Stimulated activated CD4-positive, alpha-beta T cell treated with anti-CD3 and anti-CD28 coated beads, Interleukin-15, amount 100 ng/mL, for 48 hours (primary cell): ENCODE measurements around the gene LFNG.

ENCODE experiments used
- DNase-seq, 2 donors: peaks; one replicate each; pipeline ENCODE4 v3.0.0-alpha.2; 2020; ENCODE audit warnings: low read depth in 2 of 2

LFNG gene

GRCh38 chr7:2517026-2517425 lies 2.5 kb upstream of the LFNG start:
- DNase-seq = no peak

GRCh38 chr7:2517678-2518507 lies 1.7 kb upstream of the LFNG start:
- DNase-seq = no peak

GRCh38 chr7:2518737-2519118 lies 846 bp upstream of the LFNG start:
- DNase-seq = no peak

- no peak for DNase-seq
These were observed 672 bp downstream of the LFNG start for GRCh38 chr7:2520131-2520760.

- DNase-seq = no peak
These were observed 1.3 kb downstream of the LFNG start for GRCh38 chr7:2520761-2521290.

GRCh38 chr7:2521341-2521745 lies 1.8 kb downstream of the LFNG start:
- DNase-seq = no peak

- DNase-seq = peak; percentile 51 to 68
These were observed 2.5 kb downstream of the LFNG start for GRCh38 chr7:2521952-2522591.

- peak in 1 of 2 donors; percentile 39 for DNase-seq
These were observed 3.3 kb downstream of the LFNG start for GRCh38 chr7:2522780-2523433.

GRCh38 chr7:2523461-2523936 lies 3.9 kb downstream of the LFNG start:
- no peak for DNase-seq

- DNase-seq = no peak
These were observed 4.6 kb downstream of the LFNG start for GRCh38 chr7:2523941-2524807.

GRCh38 chr7:2524808-2525657 lies 5.5 kb downstream of the LFNG start:
- no peak for DNase-seq

- DNase-seq = no peak
These were observed 6.4 kb downstream of the LFNG start for GRCh38 chr7:2525658-2526630.

GRCh38 chr7:2526659-2527504 lies 7.3 kb downstream of the LFNG start:
- no peak for DNase-seq

GRCh38 chr7:2527505-2528467 lies 8.2 kb downstream of the LFNG start:
- DNase-seq = peak in 1 of 2 donors; percentile 54

GRCh38 chr7:2528481-2529095 lies 9.0 kb downstream of the LFNG start:
- DNase-seq = no peak
